ENCODE data around the gene HOXC9.

Gene HOXC9

DNA sequence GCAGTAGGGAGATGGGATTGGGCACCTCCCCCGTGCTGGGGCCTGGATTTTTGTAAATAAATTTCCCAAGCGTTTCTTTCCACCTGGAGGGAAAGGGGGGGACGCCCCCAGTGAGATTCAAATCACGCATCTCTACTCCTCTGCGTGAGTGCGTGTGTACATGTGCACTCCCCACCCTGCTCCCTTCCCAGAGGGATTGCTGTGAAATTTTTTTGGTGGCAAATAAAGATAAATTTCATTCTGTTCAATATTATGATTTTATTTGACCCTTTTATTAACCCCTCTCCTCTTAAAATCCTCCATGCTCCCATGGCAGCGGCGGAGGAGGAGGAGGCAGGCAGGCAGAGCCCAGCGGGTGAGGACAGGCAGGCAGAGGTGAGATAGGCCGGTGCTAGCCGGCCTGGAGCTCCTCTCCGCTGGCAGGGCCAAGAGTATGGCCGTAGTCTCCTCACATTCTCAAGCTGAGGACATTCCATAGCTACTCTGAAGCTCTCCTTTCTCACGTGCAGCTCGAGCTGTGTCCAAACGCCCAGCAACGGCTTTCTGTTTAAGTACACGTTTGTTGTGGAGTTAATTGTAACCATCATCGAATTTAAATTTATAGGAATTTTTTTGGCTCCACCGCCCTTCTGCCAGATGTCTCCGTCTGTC, 23.7 kb upstream of the HOXC9 start:
- DNase-seq, result no peak

DNA sequence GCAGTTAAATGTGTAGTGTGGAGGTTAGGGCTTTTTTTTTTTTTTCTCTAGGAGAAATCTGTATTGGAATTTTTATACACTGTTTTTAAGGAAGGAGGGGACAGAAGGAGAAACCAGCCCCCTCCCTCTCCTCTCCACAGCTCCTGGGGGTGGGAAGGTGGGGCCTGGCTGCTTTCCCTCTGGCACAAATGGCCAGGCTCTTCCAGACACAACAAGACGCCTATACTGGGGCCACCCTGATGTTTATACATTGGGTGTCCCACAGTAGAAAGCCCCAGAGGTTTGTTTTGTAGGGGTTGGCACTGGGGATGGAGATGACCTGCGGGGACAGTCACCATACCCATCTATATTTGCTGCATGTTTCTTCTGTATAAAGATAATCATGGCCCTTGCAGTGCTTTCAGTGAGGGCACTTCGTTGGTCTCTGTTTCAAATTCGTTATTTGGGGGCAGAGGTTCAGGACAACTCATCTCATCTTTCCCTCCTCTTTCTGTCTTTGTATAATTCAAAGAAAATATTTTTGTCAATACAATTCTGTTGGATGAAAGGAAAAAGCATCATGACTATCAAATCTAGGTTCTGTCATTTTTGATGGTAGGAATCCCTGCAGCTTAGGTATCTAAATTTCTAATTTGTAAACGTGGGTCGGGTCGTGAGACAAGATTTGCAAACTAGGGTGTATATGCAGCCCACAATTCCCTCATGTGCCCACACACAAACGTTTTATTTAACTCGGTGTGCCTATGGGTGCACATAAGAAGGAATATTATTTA, 23.0 kb upstream of the HOXC9 start:
- DNase-seq, result no peak

DNA sequence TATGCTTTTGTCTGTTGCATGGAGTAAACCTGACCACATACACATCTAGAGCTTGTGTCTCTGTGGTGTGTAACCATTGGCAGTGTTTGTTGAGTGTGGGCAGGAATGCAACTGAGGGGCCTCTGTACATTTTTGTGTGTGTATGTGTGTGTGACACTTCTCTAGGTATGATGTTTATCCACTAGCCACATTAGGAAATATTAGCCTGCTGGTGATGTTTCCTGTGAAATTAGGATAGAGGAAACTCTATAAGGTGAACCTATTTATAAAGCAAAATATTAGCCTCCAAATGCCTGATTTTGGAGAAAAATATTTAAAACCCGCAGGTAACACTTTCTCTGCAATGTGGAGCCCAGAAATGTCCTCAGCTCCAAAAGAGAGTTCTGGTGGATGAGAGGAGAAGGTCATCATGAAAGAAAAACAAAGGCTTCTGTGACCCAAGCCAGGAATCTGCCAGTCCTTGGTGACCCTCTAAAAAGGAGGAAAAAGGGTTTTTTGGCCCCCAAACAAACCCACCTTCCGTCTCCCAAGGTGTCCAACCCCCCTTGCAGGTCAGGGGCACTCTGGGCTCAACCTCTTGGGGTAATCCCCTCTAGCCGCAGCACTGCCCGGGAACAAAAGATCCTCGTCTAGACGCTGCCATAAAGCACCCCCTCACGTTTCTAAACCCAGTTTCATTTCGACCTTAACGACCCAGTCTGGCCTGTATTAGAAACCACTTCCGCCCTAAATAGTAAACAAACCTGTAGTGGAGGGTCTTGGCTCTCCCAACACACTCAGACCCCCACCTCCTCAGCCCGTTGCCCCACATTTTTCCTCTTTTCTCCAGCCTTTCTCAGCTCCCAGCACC, 22.1 kb upstream of the HOXC9 start:
- no peak for DNase-seq

DNA sequence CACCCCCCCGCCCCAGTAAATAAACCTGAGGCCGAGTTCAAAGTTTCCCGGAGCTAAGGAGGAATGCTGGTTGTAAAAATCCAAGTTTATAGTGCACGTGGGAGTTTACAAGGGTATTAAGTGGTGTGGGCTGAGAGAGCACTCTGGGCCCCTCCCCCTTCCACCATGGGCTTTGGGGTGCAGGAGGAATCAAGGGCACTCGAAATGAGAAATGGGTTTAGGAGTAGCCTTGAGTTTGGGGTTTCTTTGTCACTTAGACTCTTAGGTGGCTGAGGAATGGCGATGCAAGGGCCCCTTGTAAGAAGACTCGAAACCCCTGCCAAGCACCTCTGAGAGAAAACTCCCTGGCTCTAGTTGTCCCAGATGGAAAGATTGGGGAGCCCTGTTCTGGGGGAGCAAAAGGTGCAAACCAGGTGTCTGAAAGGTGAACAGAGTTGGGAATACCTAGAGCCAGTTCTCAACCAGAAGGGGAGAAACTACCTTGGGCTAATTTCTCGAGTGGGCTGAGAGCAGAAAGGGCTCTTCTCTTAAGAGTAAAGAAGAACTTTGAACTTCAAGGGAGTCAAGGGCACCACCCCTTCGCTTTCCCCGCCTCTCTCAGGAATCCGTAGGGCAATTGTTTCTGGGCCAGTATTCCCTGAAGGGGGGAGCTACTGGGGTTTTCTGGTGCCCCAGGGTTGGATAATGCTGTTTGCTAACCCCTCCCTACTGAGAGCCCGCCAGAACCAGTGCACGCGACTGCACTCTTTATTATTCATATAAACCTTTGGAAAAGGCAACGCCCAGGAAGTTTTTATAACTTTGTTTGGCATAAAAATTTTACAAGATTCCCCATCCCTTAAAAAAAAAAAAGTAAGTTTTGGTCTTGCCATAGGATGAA, 21.2 kb upstream of the HOXC9 start:
- no peak for DNase-seq

DNA sequence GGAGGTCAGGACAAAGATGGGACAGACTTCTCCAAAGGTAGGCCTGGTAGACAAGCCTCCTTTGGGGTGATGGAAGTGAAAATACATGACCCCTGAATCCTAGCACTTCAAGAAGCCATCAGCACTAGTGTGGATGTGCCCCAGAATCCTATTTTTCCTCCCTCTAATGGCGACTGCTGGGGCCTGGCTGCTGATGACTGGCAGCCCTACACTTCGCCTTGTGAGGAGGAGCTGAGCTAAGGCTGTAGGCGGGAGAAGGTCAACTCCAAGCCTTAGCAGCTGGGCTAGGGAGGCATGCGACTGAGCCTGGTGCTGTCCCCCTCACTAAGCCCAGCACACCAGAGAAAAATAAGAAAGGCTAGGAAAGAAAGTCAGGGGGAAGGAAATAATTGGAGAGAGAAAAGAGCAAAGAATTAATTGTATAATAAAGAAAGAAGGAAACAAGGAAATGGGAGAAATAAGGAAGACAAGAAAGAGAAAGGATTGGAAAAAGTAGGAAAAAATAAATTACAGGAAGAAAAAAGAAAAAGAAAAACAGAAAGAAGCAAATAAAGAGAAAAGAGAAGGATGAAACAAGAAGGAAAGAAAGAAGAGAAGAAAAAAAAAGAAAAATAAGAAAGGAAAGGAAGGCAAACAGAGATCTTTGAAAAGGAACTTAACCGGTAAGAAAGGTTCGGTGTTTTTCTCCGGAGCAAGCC, 19.7 kb upstream of the HOXC9 start:
- DNase-seq, result no peak

DNA sequence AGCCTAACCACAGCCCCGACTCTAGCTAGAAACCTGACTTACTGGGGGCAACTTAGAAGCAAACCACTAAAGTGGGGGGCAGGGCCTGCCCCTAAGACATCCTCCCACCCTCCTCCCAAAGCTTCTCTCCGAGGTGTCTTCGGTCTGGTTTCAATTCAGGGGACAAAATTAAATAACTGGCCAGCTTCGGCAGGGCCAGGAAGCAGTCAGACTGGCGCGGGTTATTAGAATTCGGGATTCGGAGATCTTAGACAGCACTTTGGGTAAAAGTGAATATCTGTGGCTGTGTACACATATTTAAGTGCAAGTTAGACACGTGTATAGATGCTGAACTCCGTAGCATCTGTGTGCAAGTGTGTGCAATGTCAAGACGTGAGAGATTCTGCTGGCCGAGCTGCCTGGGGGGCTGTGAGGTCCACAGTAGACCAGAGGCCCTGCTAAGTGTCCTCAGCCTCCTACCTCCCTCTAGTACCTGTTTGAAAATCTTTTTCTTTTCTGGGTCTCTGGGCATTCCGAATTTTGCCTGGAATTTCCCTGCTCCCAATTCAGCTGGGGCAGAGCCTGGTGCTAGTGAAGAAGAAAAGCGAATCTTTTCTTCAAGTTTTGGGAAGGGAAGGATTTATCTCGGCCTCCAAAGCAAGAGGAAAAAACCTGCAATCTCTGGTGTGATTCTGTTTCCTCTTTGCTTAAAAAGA, 19.0 kb upstream of the HOXC9 start:
- DNase-seq, result no peak

DNA sequence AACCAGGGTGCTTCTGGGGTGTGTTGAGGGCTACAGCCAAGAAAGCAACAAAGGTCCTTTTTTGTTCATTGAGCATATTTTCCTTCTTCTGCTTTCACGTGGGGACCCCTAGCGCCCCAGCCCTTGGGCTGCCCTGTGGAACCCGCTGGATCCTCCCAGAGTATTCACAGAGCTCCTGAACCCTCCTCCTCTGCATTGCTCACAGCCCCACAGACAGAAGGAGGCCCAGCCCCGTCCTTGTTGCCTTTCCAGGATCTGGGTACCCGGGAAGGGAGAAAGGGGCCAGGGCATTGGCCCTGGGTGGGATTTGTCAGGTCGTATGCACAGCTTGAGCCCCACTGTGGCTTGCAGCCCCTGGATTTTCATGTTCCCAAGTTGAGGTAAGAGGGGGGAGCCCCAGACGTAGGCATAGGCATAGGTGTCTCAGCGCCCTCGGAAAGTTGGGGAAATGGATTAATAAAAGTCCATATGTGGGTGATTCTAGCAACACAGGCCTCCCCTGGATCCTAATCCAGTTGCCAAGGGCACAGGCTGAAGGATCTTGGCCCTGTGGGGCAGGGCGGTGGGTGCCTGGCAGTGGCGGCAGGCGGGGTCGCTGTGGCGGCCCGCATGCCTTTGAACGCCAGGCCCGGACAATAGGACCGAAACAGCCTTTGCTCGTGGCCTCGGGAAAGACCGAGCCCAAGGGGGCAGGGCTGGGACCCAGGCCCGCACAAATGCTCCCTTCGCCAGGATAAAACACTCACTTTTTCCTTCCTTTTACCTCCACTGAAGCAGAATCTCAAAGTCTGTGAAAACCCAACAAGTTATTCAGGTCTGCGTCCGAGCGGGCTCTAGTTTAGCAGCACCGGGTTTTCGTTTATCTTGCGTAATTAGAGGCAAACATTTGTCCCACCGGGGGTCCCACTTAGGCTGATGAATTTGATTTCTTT, 18.1 kb upstream of the HOXC9 start:
- DNase-seq, result no peak

DNA sequence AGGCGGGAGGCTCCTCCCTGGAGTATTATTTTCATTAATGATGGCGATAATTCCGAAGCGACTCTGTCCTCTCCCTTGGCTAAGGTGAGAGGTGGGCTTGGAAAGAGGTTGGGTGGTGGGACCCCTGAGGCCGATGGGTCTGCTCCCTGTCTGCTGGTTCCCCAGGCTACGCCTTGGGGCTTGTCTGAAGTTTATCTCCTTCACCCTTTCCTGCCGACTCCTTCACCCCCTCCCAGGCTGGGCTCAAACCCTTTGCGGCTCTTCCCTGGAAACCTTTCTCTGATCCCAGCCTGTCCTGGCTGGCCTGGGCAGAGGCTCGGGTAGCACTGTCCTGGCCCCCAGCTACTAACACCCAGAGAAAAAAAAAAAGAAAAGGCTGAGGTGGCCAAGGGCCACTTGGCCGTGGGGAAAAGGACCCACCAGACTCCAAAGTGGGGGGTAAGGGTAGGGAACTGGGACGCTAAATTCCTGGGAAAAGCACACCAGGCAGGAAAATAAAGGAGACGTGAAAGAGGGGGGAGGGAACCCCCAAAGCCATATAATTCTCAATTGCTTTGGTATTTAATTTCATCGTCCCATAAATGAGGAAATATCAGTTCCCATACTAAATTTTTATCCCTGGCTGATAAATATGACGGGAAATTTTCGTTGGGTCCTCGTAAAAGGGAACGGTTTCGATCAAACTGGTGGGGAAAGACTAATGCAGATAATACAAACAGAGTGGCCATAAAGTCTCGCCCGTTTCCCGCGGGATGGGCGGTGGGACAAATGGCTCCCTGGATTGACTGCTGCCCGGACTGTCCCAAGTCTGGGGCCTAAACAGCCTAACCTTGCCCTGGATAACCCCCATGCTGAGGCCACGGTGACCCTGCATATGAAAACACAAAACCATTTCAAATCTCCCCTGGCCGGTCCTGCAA, 17.1 kb upstream of the HOXC9 start:
- no peak for DNase-seq

DNA sequence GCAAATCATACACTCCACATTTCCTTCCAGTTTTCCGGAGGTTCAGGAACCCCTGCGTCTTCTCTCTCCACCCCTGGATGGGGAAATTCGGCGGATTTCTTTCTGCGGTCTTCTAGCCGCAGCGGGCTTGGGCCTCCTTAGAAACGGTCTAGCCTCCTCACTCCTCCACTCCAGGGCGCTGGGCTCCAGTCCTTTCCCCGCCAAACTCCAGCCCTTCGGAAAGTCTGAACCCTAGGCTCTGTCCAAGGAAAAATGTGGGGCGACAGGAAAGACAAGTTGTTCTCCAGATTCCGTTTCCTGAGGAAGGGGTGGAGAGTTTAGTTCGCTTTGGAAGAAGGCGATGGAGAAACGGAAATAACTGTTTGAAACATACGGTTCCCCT, 16.4 kb upstream of the HOXC9 start:
- no peak for DNase-seq

DNA sequence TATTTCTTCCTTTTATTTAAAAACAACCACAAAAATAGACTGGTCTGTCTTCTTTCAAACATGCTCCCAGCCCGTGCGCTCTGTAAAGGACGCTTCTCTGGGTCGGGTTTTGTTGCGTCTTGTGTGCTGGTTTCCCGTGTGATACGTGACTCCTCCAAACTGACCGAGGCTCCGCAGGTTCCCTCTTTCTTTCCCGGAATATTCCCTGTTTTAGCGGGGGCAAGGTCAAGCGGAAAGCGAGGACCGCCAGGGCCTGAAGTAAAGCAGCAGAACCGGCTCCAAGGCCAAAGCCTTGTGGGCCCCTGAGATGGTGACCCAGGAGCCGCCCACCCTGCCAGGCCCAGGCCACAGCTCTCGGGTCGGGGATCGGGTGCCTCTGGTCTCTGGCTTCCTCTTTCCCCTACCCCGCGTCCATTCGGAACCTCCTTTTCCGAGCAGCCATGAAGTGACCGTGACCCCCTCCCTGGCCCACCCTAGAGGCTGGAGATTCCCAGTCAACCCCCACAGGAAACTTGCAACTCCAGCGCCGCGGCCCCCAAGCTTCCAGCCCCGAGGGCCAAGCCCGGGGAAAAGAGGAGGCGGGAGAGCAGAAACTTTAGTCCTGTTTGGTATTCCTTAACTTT, 15.9 kb upstream of the HOXC9 start:
- no peak for DNase-seq

DNA sequence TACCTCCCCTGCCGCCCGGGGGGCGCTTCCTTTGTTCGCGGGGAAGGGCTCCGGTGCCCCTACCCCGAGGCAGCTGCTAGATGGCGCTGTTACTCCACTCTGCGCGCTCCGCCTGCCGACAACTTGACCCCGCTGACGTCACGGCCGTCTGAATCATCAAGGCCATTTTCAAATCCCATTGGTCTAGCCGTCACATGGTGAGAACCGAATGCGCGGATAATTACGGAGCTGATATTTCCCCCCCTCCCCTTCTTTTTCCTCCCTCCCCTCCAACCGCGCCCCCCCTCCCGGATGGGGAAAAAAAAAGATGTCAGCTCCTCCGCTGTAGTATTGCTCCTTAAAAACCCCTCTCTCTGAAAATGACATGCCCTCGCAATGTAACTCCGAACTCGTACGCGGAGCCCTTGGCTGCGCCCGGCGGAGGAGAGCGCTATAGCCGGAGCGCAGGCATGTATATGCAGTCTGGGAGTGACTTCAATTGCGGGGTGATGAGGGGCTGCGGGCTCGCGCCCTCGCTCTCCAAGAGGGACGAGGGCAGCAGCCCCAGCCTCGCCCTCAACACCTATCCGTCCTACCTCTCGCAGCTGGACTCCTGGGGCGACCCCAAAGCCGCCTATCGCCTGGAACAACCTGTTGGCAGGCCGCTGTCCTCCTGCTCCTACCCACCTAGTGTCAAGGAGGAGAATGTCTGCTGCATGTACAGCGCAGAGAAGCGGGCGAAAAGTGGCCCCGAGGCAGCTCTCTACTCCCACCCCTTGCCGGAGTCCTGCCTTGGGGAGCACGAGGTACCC, 14.9 kb upstream of the HOXC9 start, which contains the start of gene HOXC10:
TSS of gene HOXC10 (plus strand) at position 246 of the 791 bp plus-strand sequence. CDS start at position 360, 114 bp downstream.
- peak in 10 of 14 donors; percentile 5 to 70 (median 41) for DNase-seq

DNA sequence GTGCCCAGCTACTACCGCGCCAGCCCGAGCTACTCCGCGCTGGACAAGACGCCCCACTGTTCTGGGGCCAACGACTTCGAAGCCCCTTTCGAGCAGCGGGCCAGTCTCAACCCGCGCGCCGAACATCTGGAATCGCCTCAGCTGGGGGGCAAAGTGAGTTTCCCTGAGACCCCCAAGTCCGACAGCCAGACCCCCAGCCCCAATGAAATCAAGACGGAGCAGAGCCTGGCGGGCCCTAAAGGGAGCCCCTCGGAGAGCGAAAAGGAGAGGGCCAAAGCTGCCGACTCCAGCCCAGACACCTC, 14.3 kb upstream of the HOXC9 start:
- no peak for DNase-seq

DNA sequence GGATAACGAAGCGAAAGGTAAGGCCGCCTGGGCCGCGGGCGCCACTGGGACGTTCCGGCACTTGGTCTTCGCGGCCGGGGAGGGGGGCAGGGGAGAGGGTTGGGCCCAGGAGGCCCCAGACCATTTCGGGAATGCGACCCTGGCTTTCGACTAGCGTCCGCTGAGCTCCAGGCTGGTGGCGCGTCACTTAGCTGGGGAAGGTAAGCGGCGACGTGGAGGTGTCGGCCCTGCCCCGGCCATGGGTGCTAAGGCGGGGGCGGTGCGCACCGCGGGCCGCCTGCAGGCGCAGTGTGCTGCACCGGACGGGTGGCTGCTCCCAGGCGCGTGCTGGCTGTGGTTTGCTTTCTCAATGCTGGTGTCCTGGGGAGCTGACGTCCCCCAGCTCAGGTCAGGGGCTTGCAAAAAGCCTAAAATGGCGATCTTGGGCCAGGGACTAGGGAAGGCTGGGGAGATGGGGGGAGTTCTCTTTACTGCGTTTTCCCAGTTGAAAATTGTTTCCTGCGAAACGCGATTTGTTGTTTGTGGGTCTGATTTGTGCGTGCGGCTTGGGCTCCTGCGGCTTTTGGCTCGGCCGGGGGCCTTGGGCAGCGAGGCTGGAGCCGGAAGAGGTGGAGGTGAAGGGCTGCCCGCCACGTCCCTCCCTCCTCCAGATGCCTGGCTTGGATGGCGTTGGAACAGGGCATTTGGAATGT, 13.8 kb upstream of the HOXC9 start:
- no peak for DNase-seq

DNA sequence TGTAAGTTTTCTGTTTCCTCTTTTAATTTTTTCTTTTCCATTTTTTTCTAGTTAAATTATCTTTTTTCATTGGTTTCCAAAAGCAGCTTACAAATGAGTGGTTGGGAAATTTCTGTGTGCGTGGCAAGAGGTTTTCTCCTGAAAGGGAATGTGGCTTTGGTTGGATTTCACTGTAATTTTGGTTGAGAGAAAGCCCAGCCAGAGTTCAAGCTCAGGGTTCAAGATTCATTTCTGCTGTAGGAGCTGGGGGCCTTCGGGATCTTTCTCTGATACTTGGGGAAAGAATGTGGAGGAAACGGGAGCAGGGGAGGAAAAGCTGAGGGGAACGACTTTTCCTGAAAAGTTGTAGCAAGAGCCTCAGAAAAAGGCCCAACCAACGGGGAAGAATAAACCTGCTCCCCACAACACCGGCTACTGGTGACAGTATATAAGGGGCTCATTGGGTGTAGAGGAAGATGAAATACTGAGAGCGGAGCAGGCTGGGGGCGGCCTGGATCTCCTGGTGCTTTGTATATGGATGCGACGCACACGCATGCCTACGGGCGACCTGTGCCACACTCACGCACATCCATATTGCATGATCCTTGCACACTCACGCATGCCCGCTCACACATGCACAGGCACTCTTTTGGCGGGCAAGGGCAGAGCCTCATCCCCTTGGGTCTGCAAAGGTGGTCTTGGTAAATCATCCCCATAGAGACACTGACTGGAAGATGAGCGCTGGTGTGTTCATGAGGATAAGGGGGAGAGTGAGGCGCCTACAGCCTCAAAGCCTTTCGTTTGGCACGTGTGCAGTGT, 13.1 kb upstream of the HOXC9 start:
- DNase-seq, result no peak

DNA sequence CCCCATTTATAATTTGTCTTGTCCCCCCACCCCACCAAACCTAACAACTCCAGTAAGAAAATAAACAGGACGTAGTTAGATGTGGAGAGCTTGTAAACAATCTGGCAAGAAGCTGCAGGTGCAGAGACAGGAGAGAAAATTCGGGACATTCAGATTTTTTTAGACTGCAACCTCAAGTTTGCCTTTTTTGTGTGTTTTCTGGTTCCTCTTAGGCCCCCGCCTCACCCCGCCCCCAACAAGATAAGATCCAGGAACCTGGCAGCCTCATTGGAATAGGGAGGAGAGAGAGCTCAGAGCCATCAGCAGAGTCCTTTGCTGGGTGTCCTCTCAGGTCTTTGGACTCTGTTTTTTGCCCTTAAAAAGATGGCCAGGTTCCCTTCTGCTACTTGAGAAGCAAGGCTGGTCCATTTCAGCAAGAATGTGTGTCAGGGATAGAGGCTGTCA, 12.2 kb upstream of the HOXC9 start:
- no peak for DNase-seq

Data from C1 segment of cervical spinal cord (tissue), 14 donors.